ENCODE measurements around the gene SSC5D.
"Not testable (repeated sequence)": the region's sequence is repeated elsewhere in the genome, so short reads cannot be mapped to it uniquely, and the experiment has no call there.

The SSC5D gene

GRCh38 chr19:55486971-55487923 is 989 bp upstream of the SSC5D start:
- DNase-seq (ENCODE audit: low spot score): no peak

- DNase-seq (ENCODE audit: low spot score): no peak
These were observed 912 bp downstream of the SSC5D start for GRCh38 chr19:55488986-55489710.

- DNase-seq (ENCODE audit: low spot score): no peak
These were observed 1.7 kb downstream of the SSC5D start for GRCh38 chr19:55489711-55490477.

GRCh38 chr19:55490478-55491432 is 2.5 kb downstream of the SSC5D start:
- no peak for DNase-seq (ENCODE audit: low spot score)

- DNase-seq (ENCODE audit: low spot score): no peak
These were observed 3.5 kb downstream of the SSC5D start for GRCh38 chr19:55491546-55492360.

- no peak for DNase-seq (ENCODE audit: low spot score)
These were observed 4.2 kb downstream of the SSC5D start for GRCh38 chr19:55492362-55492944.

- no peak for DNase-seq (ENCODE audit: low spot score)
These were observed 4.9 kb downstream of the SSC5D start for GRCh38 chr19:55493052-55493644.

- DNase-seq (ENCODE audit: low spot score): no peak
These were observed 5.5 kb downstream of the SSC5D start for GRCh38 chr19:55493645-55494171.

GRCh38 chr19:55494172-55494761 is 6.0 kb downstream of the SSC5D start:
- no peak for DNase-seq (ENCODE audit: low spot score)

- no peak for DNase-seq (ENCODE audit: low spot score)
These were observed 7.6 kb downstream of the SSC5D start for GRCh38 chr19:55495646-55496349.

- DNase-seq (ENCODE audit: low spot score): not testable (repeated sequence)
These were observed 8.6 kb downstream of the SSC5D start for GRCh38 chr19:55496820-55497219.

- no peak for DNase-seq (ENCODE audit: low spot score)
These were observed 9.5 kb downstream of the SSC5D start for GRCh38 chr19:55497763-55498162.

GRCh38 chr19:55498246-55498840 is 10.1 kb downstream of the SSC5D start:
- no peak for DNase-seq (ENCODE audit: low spot score)

- no peak for DNase-seq (ENCODE audit: low spot score)
These were observed 12.2 kb downstream of the SSC5D start for GRCh38 chr19:55500368-55500952.

GRCh38 chr19:55502197-55502952 is 14.1 kb downstream of the SSC5D start:
- DNase-seq (ENCODE audit: low spot score): no peak

- no peak for DNase-seq (ENCODE audit: low spot score)
These were observed 14.9 kb downstream of the SSC5D start for GRCh38 chr19:55503157-55503501.
